Neural progenitor cell (in vitro differentiated cells): ENCODE measurements around the gene MAGI1.

Source experiments
- EZH2 ChIP-seq: fragments of 200-600 bp; sonication (generic); IDR thresholded peaks from 2 replicates; pipeline ENCODE4 v1.6.1; 2017; ENCODE audit warnings: antibody characterized with exemption, mild to moderate bottlenecking, moderate library complexity
- EZH2phosphoT487 ChIP-seq: fragments of 200-600 bp; sonication (generic); IDR thresholded peaks from 2 replicates; pipeline ENCODE4 v1.6.1; 2017; ENCODE audit warnings: antibody characterized with exemption
- TF ChIP-seq, protein P1 (sequence below): fragments of 200-600 bp; sonication (generic); IDR thresholded peaks from 2 replicates; pipeline ENCODE4 v1.5.1; 2017; ENCODE audit warnings: antibody characterized with exemption, mild to moderate bottlenecking

DNA sequence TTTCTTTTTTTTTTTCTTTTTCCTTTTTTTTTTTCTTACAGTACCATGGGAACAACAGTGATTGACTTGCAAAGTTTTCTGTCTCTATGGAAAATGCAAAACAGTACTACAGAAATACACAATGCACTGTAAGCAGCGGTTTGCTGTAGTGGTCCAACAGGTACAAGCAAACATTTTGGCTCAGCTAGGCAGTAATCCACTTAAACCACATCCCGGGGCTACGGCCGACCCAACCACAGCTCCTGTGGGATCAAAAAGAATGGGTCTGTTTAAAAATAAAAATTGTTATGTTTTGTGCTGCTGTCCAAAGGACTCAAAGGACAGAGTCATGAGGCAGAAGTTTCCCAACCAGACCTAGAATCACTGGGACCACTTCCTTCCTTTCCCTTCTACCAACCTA is 683.8 kb downstream of the MAGI1 start:
- TF ChIP-seq, protein P1, sequence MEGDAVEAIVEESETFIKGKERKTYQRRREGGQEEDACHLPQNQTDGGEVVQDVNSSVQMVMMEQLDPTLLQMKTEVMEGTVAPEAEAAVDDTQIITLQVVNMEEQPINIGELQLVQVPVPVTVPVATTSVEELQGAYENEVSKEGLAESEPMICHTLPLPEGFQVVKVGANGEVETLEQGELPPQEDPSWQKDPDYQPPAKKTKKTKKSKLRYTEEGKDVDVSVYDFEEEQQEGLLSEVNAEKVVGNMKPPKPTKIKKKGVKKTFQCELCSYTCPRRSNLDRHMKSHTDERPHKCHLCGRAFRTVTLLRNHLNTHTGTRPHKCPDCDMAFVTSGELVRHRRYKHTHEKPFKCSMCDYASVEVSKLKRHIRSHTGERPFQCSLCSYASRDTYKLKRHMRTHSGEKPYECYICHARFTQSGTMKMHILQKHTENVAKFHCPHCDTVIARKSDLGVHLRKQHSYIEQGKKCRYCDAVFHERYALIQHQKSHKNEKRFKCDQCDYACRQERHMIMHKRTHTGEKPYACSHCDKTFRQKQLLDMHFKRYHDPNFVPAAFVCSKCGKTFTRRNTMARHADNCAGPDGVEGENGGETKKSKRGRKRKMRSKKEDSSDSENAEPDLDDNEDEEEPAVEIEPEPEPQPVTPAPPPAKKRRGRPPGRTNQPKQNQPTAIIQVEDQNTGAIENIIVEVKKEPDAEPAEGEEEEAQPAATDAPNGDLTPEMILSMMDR, result no peak
- no peak for TF ChIP-seq EZH2
- no peak for TF ChIP-seq EZH2phosphoT487
